Mesothelial cell of epicardium (in vitro differentiated cells): ENCODE measurements around the gene VAT1L. TPM values are rescaled to one million over a fixed set of nuclear protein-coding genes. Genes with fewer than 3 reads are reported as not detected.

Source experiments
- DNase-seq, 2 experiments: peaks; one replicate each; pipeline ENCODE4 v3.0.0; 2021; ENCODE audit warnings: low spot score in 2 of 2; ENCODE audit not compliant: unreplicated experiment in 2 of 2
- H3K27ac Mint-ChIP-seq: 2 replicates; pipeline ENCODE4 v1.8.0; 2021; ENCODE audit warnings: mixed read lengths
- H3K27me3 Mint-ChIP-seq: 2 replicates; pipeline ENCODE4 v1.8.0; 2021; ENCODE audit warnings: low read depth, mixed read lengths
- H3K36me3 Mint-ChIP-seq: 2 replicates; pipeline ENCODE4 v1.8.0; 2021; ENCODE audit warnings: mixed read lengths
- H3K4me1 Mint-ChIP-seq: 2 replicates; pipeline ENCODE4 v1.8.0; 2021; ENCODE audit warnings: mixed read lengths
- H3K4me3 Mint-ChIP-seq: 2 replicates; pipeline ENCODE4 v1.8.0; 2021; ENCODE audit warnings: mild to moderate bottlenecking, moderate library complexity, mixed read lengths
- H3K9me3 Mint-ChIP-seq: 2 replicates; pipeline ENCODE4 v1.8.0; 2021; ENCODE audit warnings: mixed read lengths
- CTCF ChIP-seq: fragments of 200-600 bp; sonication (generic); IDR thresholded peaks from one replicate; pipeline ENCODE4 v1.5.0; 2021; ENCODE audit warnings: antibody characterized with exemption; ENCODE audit not compliant: unreplicated experiment
- total RNA-seq: library from RNA; stranded (reverse); gene quantifications from 3 replicates; pipeline ENCODE4 v1.2.1, GENCODE V29; 2021

Gene VAT1L
- total RNA-seq, 1 donor from 2014 or later = 6.3 TPM

- no peak overlapping the region for H3K4me3 Mint-ChIP-seq
- no peaks in the 10 kb centered on the region for H3K36me3 Mint-ChIP-seq
- DNase-seq = no peak
- peaks cover 3% of the 10 kb centered on the region for H3K27me3 Mint-ChIP-seq
- no peaks in the 10 kb centered on the region for H3K9me3 Mint-ChIP-seq
- H3K27ac Mint-ChIP-seq = no peak overlapping the region
- no peak for TF ChIP-seq CTCF
- peaks cover 20% of the 10 kb centered on the region for H3K4me1 Mint-ChIP-seq
Observed at GRCh38 chr16:77969861-77970260, 181.5 kb downstream of the VAT1L start.

DNA sequence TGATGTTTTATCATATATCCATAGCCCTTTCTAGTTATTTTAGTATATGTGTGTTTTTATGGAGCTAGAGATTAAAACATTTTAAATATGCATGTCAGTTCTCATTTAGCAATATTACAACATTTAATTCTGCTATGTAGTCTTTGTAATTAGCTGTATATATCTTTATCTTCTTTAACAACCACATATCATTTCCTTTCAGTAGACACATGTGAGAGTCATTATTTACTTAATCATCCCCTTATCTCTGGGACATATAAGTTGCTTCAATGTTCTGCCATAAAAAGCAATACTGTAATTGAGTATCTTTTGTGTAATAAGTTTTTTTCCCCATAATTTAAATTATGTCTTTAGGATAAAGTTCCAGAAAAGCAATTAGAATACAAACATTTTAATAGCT, 182.0 kb downstream of the VAT1L start:
- Mint-ChIP-seq H3K27me3 (peaks cover 3% of the 10 kb centered on the region), H3K27ac (no peak overlapping the region), H3K4me3 (no peak overlapping the region), H3K9me3 (no peaks in the 10 kb centered on the region), H3K4me1 (peaks cover 20% of the 10 kb centered on the region), H3K36me3 (no peaks in the 10 kb centered on the region)
- no peak for TF ChIP-seq CTCF
- no peak for DNase-seq

- Mint-ChIP-seq H3K27ac (no peak overlapping the region), H3K27me3 (peaks cover 5% of the 10 kb centered on the region), H3K4me1 (peaks cover 20% of the 10 kb centered on the region)
Observed at GRCh38 chr16:77971306-77972061, 183.1 kb downstream of the VAT1L start.

GRCh38 chr16:77972062-77972392, 183.7 kb downstream of the VAT1L start:
- H3K27me3 Mint-ChIP-seq = peaks cover 5% of the 10 kb centered on the region
- H3K36me3 Mint-ChIP-seq = no peaks in the 10 kb centered on the region
- no peak for DNase-seq
- peaks cover 20% of the 10 kb centered on the region for H3K4me1 Mint-ChIP-seq
- H3K4me3 Mint-ChIP-seq = no peak overlapping the region
- no peak for TF ChIP-seq CTCF
- no peaks in the 10 kb centered on the region for H3K9me3 Mint-ChIP-seq
- no peak overlapping the region for H3K27ac Mint-ChIP-seq

More at GRCh38 chr16:77971306-77972061, 183.1 kb downstream of the VAT1L start:
- DNase-seq = peak; percentile 77 to 88
- H3K9me3 Mint-ChIP-seq = no peaks in the 10 kb centered on the region
- no peaks in the 10 kb centered on the region for H3K36me3 Mint-ChIP-seq
- TF ChIP-seq CTCF = peak; percentile 91
- H3K4me3 Mint-ChIP-seq = no peak overlapping the region

DNA sequence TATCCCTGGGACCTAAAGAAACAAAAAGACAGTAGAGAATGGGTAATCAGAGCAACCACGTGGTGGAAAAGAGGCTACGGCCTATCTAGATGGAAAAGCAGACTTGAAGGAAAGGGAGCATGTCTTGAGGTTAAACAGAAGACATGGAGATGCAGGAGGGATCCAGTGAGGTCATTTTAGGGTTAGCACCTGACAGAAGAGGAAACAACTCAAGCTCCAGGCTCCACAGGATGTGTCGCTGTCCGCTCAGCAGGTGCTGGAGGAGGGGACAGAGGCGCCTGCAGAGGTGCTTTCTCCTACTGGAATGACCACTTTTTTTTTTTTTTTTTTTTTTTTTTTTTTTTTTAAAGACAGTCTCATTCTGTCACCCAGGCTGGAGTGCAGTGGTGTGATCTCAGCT, 186.5 kb downstream of the VAT1L start:
- H3K4me3 Mint-ChIP-seq = no peak overlapping the region
- H3K36me3 Mint-ChIP-seq = no peaks in the 10 kb centered on the region
- H3K27ac Mint-ChIP-seq = no peak overlapping the region
- peaks cover 9% of the 10 kb centered on the region for H3K27me3 Mint-ChIP-seq
- peaks cover 18% of the 10 kb centered on the region for H3K4me1 Mint-ChIP-seq
- peak in 1 of 2 experiments; percentile 55 for DNase-seq
- no peaks in the 10 kb centered on the region for H3K9me3 Mint-ChIP-seq
- TF ChIP-seq CTCF = no peak
